AG08396 (cell line): ENCODE results near the gene TXK.
"Not testable (repeated sequence)": the region's sequence is repeated elsewhere in the genome, so short reads cannot be mapped to it uniquely, and the experiment has no call there.

Experiments used
- DNase-seq: peaks from one replicate; pipeline ENCODE4 v3.0.0; 2012; ENCODE audit warnings: low spot score, mixed read lengths

The TXK gene

GRCh38 chr4:48134081-48134480, at the start of gene TXK:
TSS of gene TXK (minus strand) at chr4:48134250. CDS start at chr4:48134170, 80 bp downstream.
- DNase-seq, result no peak

GRCh38 chr4:48180234-48180633, 46.2 kb upstream of the TXK start:
- no peak for DNase-seq

- no peak for DNase-seq
Measured at GRCh38 chr4:48178931-48179330, 44.9 kb upstream of the TXK start.

- no peak for DNase-seq
Measured at GRCh38 chr4:48175806-48176205, 41.8 kb upstream of the TXK start.

GRCh38 chr4:48175328-48175727, 41.3 kb upstream of the TXK start:
- no peak for DNase-seq

- DNase-seq, result peak; percentile 16
Measured at GRCh38 chr4:48173056-48173991, 39.3 kb upstream of the TXK start.

- DNase-seq, result no peak
Measured at GRCh38 chr4:48172651-48173050, 38.6 kb upstream of the TXK start.

GRCh38 chr4:48169636-48170035, 35.6 kb upstream of the TXK start:
- DNase-seq, result no peak

- no peak for DNase-seq
Measured at GRCh38 chr4:48167538-48168263, 33.7 kb upstream of the TXK start.

GRCh38 chr4:48164561-48164960, 30.5 kb upstream of the TXK start:
- DNase-seq, result not testable (repeated sequence)

- DNase-seq, result no peak
Measured at GRCh38 chr4:48163746-48164145, 29.7 kb upstream of the TXK start.

GRCh38 chr4:48162162-48162561, 28.1 kb upstream of the TXK start:
- DNase-seq, result peak; percentile 3

GRCh38 chr4:48157271-48157670, 23.2 kb upstream of the TXK start:
- DNase-seq, result no peak

- DNase-seq, result no peak
Measured at GRCh38 chr4:48156423-48156822, 22.4 kb upstream of the TXK start.

- DNase-seq, result no peak
Measured at GRCh38 chr4:48153791-48154550, 19.9 kb upstream of the TXK start.

- no peak for DNase-seq
Measured at GRCh38 chr4:48152259-48152658, 18.2 kb upstream of the TXK start.

GRCh38 chr4:48149827-48150370, 15.8 kb upstream of the TXK start:
- DNase-seq, result no peak

GRCh38 chr4:48147621-48148020, 13.6 kb upstream of the TXK start:
- DNase-seq, result no peak

GRCh38 chr4:48141048-48141447, 7.0 kb upstream of the TXK start:
- DNase-seq, result peak; percentile 17

- DNase-seq, result peak; percentile 24
Measured at GRCh38 chr4:48139691-48140090, 5.6 kb upstream of the TXK start.

- DNase-seq, result no peak
Measured at GRCh38 chr4:48138936-48139335, 4.9 kb upstream of the TXK start.

GRCh38 chr4:48138511-48138910, 4.5 kb upstream of the TXK start:
- no peak for DNase-seq
